GM21515 (cell line): ENCODE measurements around the gene SLX4IP.

Source experiments
- ATAC-seq: cut with Tn5 transposase; IDR thresholded peaks from one replicate; pipeline ENCODE4 v1.9.1; 2021; ENCODE audit not compliant: unreplicated experiment

The SLX4IP gene

GRCh38 chr20:10492065-10492464, 57.0 kb downstream of the SLX4IP start:
- ATAC-seq: no peak

GRCh38 chr20:10492844-10493243, 57.7 kb downstream of the SLX4IP start:
- ATAC-seq: no peak

- no peak for ATAC-seq
Observed at GRCh38 chr20:10495173-10495572, 60.1 kb downstream of the SLX4IP start.

GRCh38 chr20:10496465-10496864, 61.4 kb downstream of the SLX4IP start:
- no peak for ATAC-seq

GRCh38 chr20:10497283-10497682, 62.2 kb downstream of the SLX4IP start:
- no peak for ATAC-seq

GRCh38 chr20:10497791-10498190, 62.7 kb downstream of the SLX4IP start:
- no peak for ATAC-seq

GRCh38 chr20:10498200-10498599, 63.1 kb downstream of the SLX4IP start:
- no peak for ATAC-seq

GRCh38 chr20:10501402-10501801, 66.3 kb downstream of the SLX4IP start:
- ATAC-seq: no peak

GRCh38 chr20:10502098-10502526, 67.0 kb downstream of the SLX4IP start:
- ATAC-seq: no peak

- ATAC-seq: no peak
Observed at GRCh38 chr20:10504608-10504993, 69.5 kb downstream of the SLX4IP start.

- ATAC-seq: no peak
Observed at GRCh38 chr20:10504994-10505730, 70.1 kb downstream of the SLX4IP start.

GRCh38 chr20:10505827-10506226, 70.7 kb downstream of the SLX4IP start:
- no peak for ATAC-seq

- no peak for ATAC-seq
Observed at GRCh38 chr20:10507052-10507451, 71.9 kb downstream of the SLX4IP start.

GRCh38 chr20:10508060-10508459, 73.0 kb downstream of the SLX4IP start:
- ATAC-seq: no peak

GRCh38 chr20:10508468-10509251, 73.6 kb downstream of the SLX4IP start:
- ATAC-seq: no peak

- ATAC-seq: no peak
Observed at GRCh38 chr20:10509376-10509775, 74.3 kb downstream of the SLX4IP start.

GRCh38 chr20:10510216-10510615, 75.1 kb downstream of the SLX4IP start:
- ATAC-seq: no peak

- ATAC-seq: peak; percentile 14
Observed at GRCh38 chr20:10511170-10511508, 76.0 kb downstream of the SLX4IP start.

GRCh38 chr20:10511509-10512251, 76.6 kb downstream of the SLX4IP start:
- peak; percentile 97 for ATAC-seq

- no peak for ATAC-seq
Observed at GRCh38 chr20:10513061-10513460, 78.0 kb downstream of the SLX4IP start.

- no peak for ATAC-seq
Observed at GRCh38 chr20:10513931-10514575, 78.9 kb downstream of the SLX4IP start.
